Heart left ventricle (tissue), 13 donors: ENCODE data around the gene SIRT5.

Experiments
- POLR2A ChIP-seq, 2 donors: fragments of 450-650 bp; IDR thresholded peaks; one replicate each; pipeline ENCODE4 v1.6.1; 2017; ENCODE audit warnings: antibody characterized with exemption in 2 of 2, mild to moderate bottlenecking in 2 of 2, moderate library complexity in 2 of 2
- TF ChIP-seq, protein P1 (sequence below), 12 donors: fragments of 200-600 bp; sonication (generic) in 4 of 12; IDR thresholded peaks; one replicate each; pipeline versions ENCODE4 v1.5.0 to v1.8.0; 2018 to 2022; ENCODE audit warnings: antibody characterized with exemption in 12 of 12, mild to moderate bottlenecking in 5 of 12
- donor health status: ischemic (EF 13 %, LVEDD 7.1; RV severe dilation, severe dysfunction).
- donor health status: DM: no; HTN: yes; CAD: no.
- donor health status: DM: no; HTN: no; CAD: no.
- donor health status: ischemic (EF 25% LVEDD 6.9; RV normal size, moderate dysfunction).
- donor health status: ischemic (EF 25% LVEDD 5.7; RV mildly dilated, moderate dysfunction).
- donor health status: ischemic (EF 35%, LVEDD 5.7; RV mildly dilated, moderate dysfunction).
- donor health status: nonischemic (EF 11% LVEDD 7.7; RV severe dilation, severe dysfunction).
- donor health status: DM: yes; HTN: yes; CAD: no.
- donor health status: PGD.
- donor health status: ischemic (EF 29% LVEDD 5.4; RV normal size, mild dysfunction).
- donor health status: nonischemic (EF 23%, LVEDD 6.1; RV moderate dilation, normal function).

DNA sequence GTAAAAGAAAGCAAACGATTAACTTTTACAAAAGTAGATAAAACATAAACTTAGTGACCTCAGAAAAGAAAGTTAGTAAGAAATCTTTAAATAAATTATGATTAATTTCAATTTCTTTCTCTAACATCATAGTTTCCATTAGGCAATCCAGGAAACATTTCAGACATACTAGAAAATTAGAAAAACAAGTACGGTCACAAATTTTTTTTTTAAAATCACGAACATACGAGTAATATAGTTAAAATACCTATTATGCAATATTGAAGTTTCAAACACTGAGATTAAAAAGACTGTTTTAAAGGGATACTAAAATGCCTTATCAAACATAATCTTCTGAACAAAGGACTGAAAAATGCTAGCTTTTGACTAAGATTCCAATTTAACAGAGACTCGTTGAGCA, 66.9 kb downstream of the SIRT5 start:
- TF ChIP-seq, protein P1, sequence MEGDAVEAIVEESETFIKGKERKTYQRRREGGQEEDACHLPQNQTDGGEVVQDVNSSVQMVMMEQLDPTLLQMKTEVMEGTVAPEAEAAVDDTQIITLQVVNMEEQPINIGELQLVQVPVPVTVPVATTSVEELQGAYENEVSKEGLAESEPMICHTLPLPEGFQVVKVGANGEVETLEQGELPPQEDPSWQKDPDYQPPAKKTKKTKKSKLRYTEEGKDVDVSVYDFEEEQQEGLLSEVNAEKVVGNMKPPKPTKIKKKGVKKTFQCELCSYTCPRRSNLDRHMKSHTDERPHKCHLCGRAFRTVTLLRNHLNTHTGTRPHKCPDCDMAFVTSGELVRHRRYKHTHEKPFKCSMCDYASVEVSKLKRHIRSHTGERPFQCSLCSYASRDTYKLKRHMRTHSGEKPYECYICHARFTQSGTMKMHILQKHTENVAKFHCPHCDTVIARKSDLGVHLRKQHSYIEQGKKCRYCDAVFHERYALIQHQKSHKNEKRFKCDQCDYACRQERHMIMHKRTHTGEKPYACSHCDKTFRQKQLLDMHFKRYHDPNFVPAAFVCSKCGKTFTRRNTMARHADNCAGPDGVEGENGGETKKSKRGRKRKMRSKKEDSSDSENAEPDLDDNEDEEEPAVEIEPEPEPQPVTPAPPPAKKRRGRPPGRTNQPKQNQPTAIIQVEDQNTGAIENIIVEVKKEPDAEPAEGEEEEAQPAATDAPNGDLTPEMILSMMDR (IDR thresholded peaks at IDR 0.05): no peak
- no peak for TF ChIP-seq POLR2A (IDR thresholded peaks at IDR 0.05)
